Ascending aorta (tissue), 2 donors: ENCODE data around the gene TP53. TPM values are rescaled to one million over a fixed set of nuclear protein-coding genes. Genes with fewer than 3 reads are reported as not detected.

Source experiments
- DNase-seq, 2 donors: peaks; one replicate each; pipeline ENCODE4 v3.0.0-alpha.2; 2019; ENCODE audit warnings: low spot score in 2 of 2
- H3K27ac ChIP-seq, 2 donors: fragments of 200-600 bp; sonication (generic); one replicate each; pipeline ENCODE4 v1.5.1; 2016 to 2017; ENCODE audit warnings: mild to moderate bottlenecking in 1 of 2
- H3K27me3 ChIP-seq: fragments of 200-600 bp; sonication (generic); one replicate; pipeline ENCODE4 v1.5.1; 2017
- H3K36me3 ChIP-seq, 2 donors: fragments of 200-600 bp; sonication (generic); one replicate each; pipeline ENCODE4 v1.5.1; 2016
- H3K4me1 ChIP-seq, 2 donors: fragments of 200-600 bp; sonication (generic); one replicate each; pipeline ENCODE4 v1.5.1; 2016 to 2017; ENCODE audit warnings: mild to moderate bottlenecking in 1 of 2
- H3K4me3 ChIP-seq, 2 donors: fragments of 200-600 bp; sonication (generic); one replicate each; pipeline ENCODE4 v1.5.1; 2016 to 2017; ENCODE audit warnings: mild to moderate bottlenecking in 1 of 2
- H3K9me3 ChIP-seq, 2 donors: fragments of 200-600 bp; sonication (generic); one replicate each; pipeline ENCODE4 v1.5.1; 2016
- intact Hi-C: fragments of 100-400 bp; cut with DNase I; formaldehyde crosslinking; loops from one replicate; pipeline ENCODE4 v1.15.1; 2023
- total RNA-seq: library from RNA; depleted of rRNA; stranded (reverse); fragments of >200 nt; gene quantifications from one replicate; pipeline ENCODE4 v1.1.0, GENCODE V29; 2016
- TF ChIP-seq, protein P1 (sequence below), 3 experiments: fragments of 200-600 bp in 2 of 3; fragments of 450-650 bp in 1 of 3; sonication (generic) in 2 of 3; IDR thresholded peaks; one replicate each; pipeline ENCODE4 v1.5.1; 2016 to 2019; ENCODE audit warnings: antibody characterized with exemption in 3 of 3, mild to moderate bottlenecking in 1 of 3, moderate library complexity in 1 of 3

Gene TP53
- total RNA-seq, 1 donor from 2014 or later, result 48.0 TPM

DNA sequence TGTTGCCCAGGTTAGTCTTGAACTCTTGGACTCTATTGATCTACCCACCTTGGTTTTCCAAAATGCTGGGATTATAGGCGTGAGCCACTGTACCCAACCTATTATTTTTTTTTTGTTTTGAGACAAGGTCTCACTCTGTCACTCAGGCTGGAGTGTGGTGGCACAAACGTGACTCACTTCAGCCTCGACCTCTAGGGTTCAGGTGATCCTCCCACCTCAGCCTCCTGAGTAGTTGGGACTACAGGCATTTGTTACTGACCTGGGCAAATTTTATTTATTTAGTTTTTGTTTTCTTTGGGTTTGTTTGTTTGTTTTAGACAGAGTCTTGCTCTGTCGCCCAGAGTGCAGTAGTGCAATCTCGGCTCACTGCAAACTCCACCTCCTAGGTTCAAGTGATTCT is 63.6 kb downstream of the TP53 start:
- H3K9me3 ChIP-seq, result no peaks in the 10 kb centered on the region
- H3K27ac ChIP-seq, result no peak overlapping the region
- H3K4me1 ChIP-seq, result peaks cover 0 to 4% of the 10 kb centered on the region in 2 donors
- TF ChIP-seq, protein P1, sequence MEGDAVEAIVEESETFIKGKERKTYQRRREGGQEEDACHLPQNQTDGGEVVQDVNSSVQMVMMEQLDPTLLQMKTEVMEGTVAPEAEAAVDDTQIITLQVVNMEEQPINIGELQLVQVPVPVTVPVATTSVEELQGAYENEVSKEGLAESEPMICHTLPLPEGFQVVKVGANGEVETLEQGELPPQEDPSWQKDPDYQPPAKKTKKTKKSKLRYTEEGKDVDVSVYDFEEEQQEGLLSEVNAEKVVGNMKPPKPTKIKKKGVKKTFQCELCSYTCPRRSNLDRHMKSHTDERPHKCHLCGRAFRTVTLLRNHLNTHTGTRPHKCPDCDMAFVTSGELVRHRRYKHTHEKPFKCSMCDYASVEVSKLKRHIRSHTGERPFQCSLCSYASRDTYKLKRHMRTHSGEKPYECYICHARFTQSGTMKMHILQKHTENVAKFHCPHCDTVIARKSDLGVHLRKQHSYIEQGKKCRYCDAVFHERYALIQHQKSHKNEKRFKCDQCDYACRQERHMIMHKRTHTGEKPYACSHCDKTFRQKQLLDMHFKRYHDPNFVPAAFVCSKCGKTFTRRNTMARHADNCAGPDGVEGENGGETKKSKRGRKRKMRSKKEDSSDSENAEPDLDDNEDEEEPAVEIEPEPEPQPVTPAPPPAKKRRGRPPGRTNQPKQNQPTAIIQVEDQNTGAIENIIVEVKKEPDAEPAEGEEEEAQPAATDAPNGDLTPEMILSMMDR (IDR thresholded peaks at IDR 0.05), result no peak
- no peaks in the 10 kb centered on the region for H3K36me3 ChIP-seq
- intact Hi-C loops, result no loop called here
- no peaks in the 10 kb centered on the region for H3K27me3 ChIP-seq
- no peak for DNase-seq
- H3K4me3 ChIP-seq, result no peak overlapping the region

DNA sequence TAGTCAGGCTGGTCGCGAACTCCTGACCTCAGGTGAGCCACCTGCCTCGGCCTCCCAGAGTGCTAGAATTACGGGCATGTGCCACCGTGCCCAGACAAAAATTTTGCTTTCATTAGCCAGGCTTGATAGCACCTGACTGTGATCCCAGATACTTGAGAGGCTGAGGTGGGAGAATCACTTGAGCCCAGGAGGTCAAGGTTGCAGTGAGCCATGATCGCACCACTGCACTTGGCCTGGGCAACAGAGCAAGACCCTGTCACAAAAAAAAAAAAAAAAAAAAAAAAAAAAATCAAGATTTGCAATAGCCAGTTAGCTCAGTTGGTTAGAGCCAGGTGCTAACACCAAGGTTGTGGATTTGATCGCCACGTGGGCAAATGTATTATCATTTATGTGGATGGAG is 66.5 kb downstream of the TP53 start:
- Histone ChIP-seq H3K9me3 (no peaks in the 10 kb centered on the region), H3K27me3 (no peaks in the 10 kb centered on the region), H3K4me3 (no peak overlapping the region), H3K4me1 (no peaks in the 10 kb centered on the region), H3K27ac (no peak overlapping the region), H3K36me3 (no peaks in the 10 kb centered on the region)
- DNase-seq, result no peak
- intact Hi-C loops, result no loop called here
- TF ChIP-seq, protein P1 (IDR thresholded peaks at IDR 0.05), result no peak

DNA sequence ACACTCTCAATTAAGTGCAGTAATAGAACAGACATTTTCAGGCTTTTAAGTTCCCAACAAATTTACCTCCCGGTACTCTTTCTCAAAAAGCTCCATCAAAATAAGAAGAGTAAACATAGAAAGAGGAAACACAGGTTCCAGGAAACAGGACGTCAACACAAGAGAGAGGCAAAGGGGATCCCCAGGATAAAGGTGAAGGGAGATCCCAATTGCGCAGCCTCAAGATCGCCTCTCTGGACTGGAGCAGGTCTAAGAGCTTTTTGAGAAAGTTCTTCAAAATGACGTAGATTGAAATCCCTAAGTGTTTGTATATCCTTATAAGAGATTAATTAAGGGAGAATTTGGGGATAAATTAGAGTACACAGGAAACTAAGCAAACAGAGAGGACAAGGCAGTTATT is 68.7 kb downstream of the TP53 start:
- intact Hi-C loops, result loop anchor here (10.0 kb wide), 1 partner anchor 226 kb away; no protein-coding TSS in a partner anchor
- TF ChIP-seq, protein P1 (IDR thresholded peaks at IDR 0.05), result no peak
- Histone ChIP-seq H3K27me3 (no peaks in the 10 kb centered on the region), H3K36me3 (no peaks in the 10 kb centered on the region), H3K4me1 (peaks cover 0 to 6% of the 10 kb centered on the region in 2 donors), H3K9me3 (no peaks in the 10 kb centered on the region), H3K4me3 (no peak overlapping the region), H3K27ac (no peak overlapping the region)
- no peak for DNase-seq

Other genes with a start within 250 kb of the TP53 start
- 0.32 TPM for gene FGF11, start 248.0 kb downstream of the TP53 start, total RNA-seq
- gene CHRNB1, start 242.4 kb downstream of the TP53 start, total RNA-seq, result 5.0 TPM
- 67.9 TPM for gene ZBTB4, start 207.9 kb downstream of the TP53 start, total RNA-seq
- gene SLC35G6, start 206.0 kb downstream of the TP53 start, total RNA-seq, result not detected
- 69.5 TPM for gene POLR2A, start 203.1 kb downstream of the TP53 start, total RNA-seq
- 88.6 TPM for gene TNFSF12, start 138.4 kb downstream of the TP53 start, total RNA-seq
- 17.5 TPM for gene TNFSF13, start 128.7 kb downstream of the TP53 start, total RNA-seq
- gene SENP3, start 125.6 kb downstream of the TP53 start, total RNA-seq, result 92.0 TPM
- gene CD68, start 107.9 kb downstream of the TP53 start, total RNA-seq, result 151 TPM
- 157 TPM for gene MPDU1, start 103.6 kb downstream of the TP53 start, total RNA-seq
- not detected for gene SOX15, start 97.4 kb downstream of the TP53 start, total RNA-seq
- gene FXR2, start 72.6 kb downstream of the TP53 start, total RNA-seq, result 19.3 TPM
- gene SAT2, start 59.7 kb downstream of the TP53 start, total RNA-seq, result 22.6 TPM
- gene SHBG, start 57.4 kb downstream of the TP53 start, total RNA-seq, result not detected
- gene ATP1B2, start 36.6 kb downstream of the TP53 start, total RNA-seq, result 0.11 TPM
- 1.5 TPM for gene WRAP53, start 987 bp upstream of the TP53 start, total RNA-seq
- gene EFNB3, start 17.7 kb upstream of the TP53 start, total RNA-seq, result not detected
- 0.43 TPM for gene DNAH2, start 30.3 kb upstream of the TP53 start, total RNA-seq
- gene KDM6B, start 146.7 kb upstream of the TP53 start, total RNA-seq, result 20.0 TPM
- gene TMEM88, start 167.6 kb upstream of the TP53 start, total RNA-seq, result 223 TPM
- gene NAA38, start 170.1 kb upstream of the TP53 start, total RNA-seq, result 59.0 TPM
- 0.21 TPM for gene CYB5D1, start 170.5 kb upstream of the TP53 start, total RNA-seq
- gene CHD3, start 201.3 kb upstream of the TP53 start, total RNA-seq, result 102 TPM
- 0.32 TPM for gene RNF227, start 228.8 kb upstream of the TP53 start, total RNA-seq
- not detected for gene KCNAB3, start 242.4 kb upstream of the TP53 start, total RNA-seq
- gene TRAPPC1, start 244.5 kb upstream of the TP53 start, total RNA-seq, result 36.0 TPM
- gene CNTROB, start 244.7 kb upstream of the TP53 start, total RNA-seq, result 13.7 TPM